ENCODE measurements around the gene CRKL. TPM values are rescaled to one million over a fixed set of nuclear protein-coding genes. Genes with fewer than 3 reads are reported as not detected.
A peak's percentile ranks its signal among the peaks of the same experiment; 100 is the strongest.

Gene CRKL
- total RNA-seq, 1 experiment from 2014 or later = 85.6 TPM

GRCh38 chr22:20980523-20980922 lies 63.3 kb downstream of the CRKL start:
- Histone ChIP-seq H3K27me3 (no peaks in the 10 kb centered on the region), H3K36me3 (no peaks in the 10 kb centered on the region)
- no peak for DNase-seq

GRCh38 chr22:20980938-20981722 lies 63.9 kb downstream of the CRKL start:
- Histone ChIP-seq H3K4me1 (peaks cover 3% of the 10 kb centered on the region; the same call in 1 of the 2 replicates), H3K36me3 (no peaks in the 10 kb centered on the region), H3K27me3 (no peaks in the 10 kb centered on the region), H3K27ac (peak overlapping the region; percentile 83), H3K9me3 (replicated peaks) (0 out of 2 replicates have a peak, but pooled peaks cover 3% of the 10 kb centered on the region), H3K4me3 (peak overlapping the region; percentile 79)
- no peak for DNase-seq

More at GRCh38 chr22:20980523-20980922, 63.3 kb downstream of the CRKL start:
- H3K4me1 ChIP-seq = peaks cover 3% of the 10 kb centered on the region; the same call in 1 of the 2 replicates
- H3K4me3 ChIP-seq = no peak overlapping the region
- H3K27ac ChIP-seq = no peak overlapping the region
- 0 out of 2 replicates have a peak, but pooled peaks cover 3% of the 10 kb centered on the region for H3K9me3 ChIP-seq (replicated peaks)

GRCh38 chr22:20981787-20982562 lies 64.8 kb downstream of the CRKL start, which contains the start of gene LZTR1:
Gene LZTR1 (plus strand): TSS chr22:20982297. CDS start chr22:20982372, 75 bp downstream.
- 0 out of 2 replicates have a peak, but pooled peaks cover 3% of the 10 kb centered on the region for H3K9me3 ChIP-seq (replicated peaks)
- peaks cover 3% of the 10 kb centered on the region; the same call in 1 of the 2 replicates for H3K4me1 ChIP-seq
- no peaks in the 10 kb centered on the region for H3K27me3 ChIP-seq
- peak within 1 kb of the TSS; percentile 83 for H3K27ac ChIP-seq
- H3K4me3 ChIP-seq = peak within 1 kb of the TSS; percentile 79
- 0 out of 2 replicates have a peak, but pooled peaks cover 4% of the 10 kb centered on the region for H3K36me3 ChIP-seq
- peak; percentile 83 to 85 for DNase-seq

- no peak for DNase-seq
- peak overlapping the region; percentile 83 for H3K27ac ChIP-seq
- peak overlapping the region; percentile 79 for H3K4me3 ChIP-seq
- H3K36me3 ChIP-seq = 0 out of 2 replicates have a peak, but pooled peaks cover 4% of the 10 kb centered on the region
- 0 out of 2 replicates have a peak, but pooled peaks cover 3% of the 10 kb centered on the region for H3K9me3 ChIP-seq (replicated peaks)
- H3K4me1 ChIP-seq = peaks cover 3% of the 10 kb centered on the region; the same call in 1 of the 2 replicates
- H3K27me3 ChIP-seq = no peaks in the 10 kb centered on the region
These were observed 65.3 kb downstream of the CRKL start for GRCh38 chr22:20982563-20982882.

GRCh38 chr22:20983081-20983771 lies 66.0 kb downstream of the CRKL start:
- Histone ChIP-seq H3K36me3 (0 out of 2 replicates have a peak, but pooled peaks cover 4% of the 10 kb centered on the region), H3K27ac (no peak overlapping the region)
- DNase-seq = no peak

GRCh38 chr22:20985720-20986119 lies 68.5 kb downstream of the CRKL start:
- H3K36me3 ChIP-seq = 0 out of 2 replicates have a peak, but pooled peaks cover 4% of the 10 kb centered on the region
- H3K9me3 ChIP-seq (replicated peaks) = no peaks in the 10 kb centered on the region
- H3K27me3 ChIP-seq = no peaks in the 10 kb centered on the region
- H3K4me1 ChIP-seq = peaks cover 3% of the 10 kb centered on the region; the same call in 1 of the 2 replicates
- no peak overlapping the region for H3K27ac ChIP-seq
- no peak for DNase-seq
- no peak overlapping the region for H3K4me3 ChIP-seq

More at GRCh38 chr22:20983081-20983771, 66.0 kb downstream of the CRKL start:
- Histone ChIP-seq H3K4me3 (peak overlapping the region; percentile 79), H3K9me3 (replicated peaks) (0 out of 2 replicates have a peak, but pooled peaks cover 3% of the 10 kb centered on the region), H3K27me3 (no peaks in the 10 kb centered on the region), H3K4me1 (peaks cover 3% of the 10 kb centered on the region; the same call in 1 of the 2 replicates)

GRCh38 chr22:20986365-20986764 lies 69.2 kb downstream of the CRKL start:
- H3K27ac ChIP-seq = no peak overlapping the region
- H3K27me3 ChIP-seq = no peaks in the 10 kb centered on the region
- H3K9me3 ChIP-seq (replicated peaks) = no peaks in the 10 kb centered on the region
- DNase-seq = no peak
- H3K4me1 ChIP-seq = no peaks in the 10 kb centered on the region; the same call in 1 of the 2 replicates
- 0 out of 2 replicates have a peak, but pooled peaks cover 4% of the 10 kb centered on the region for H3K36me3 ChIP-seq
- no peak overlapping the region for H3K4me3 ChIP-seq

- Histone ChIP-seq H3K36me3 (0 out of 2 replicates have a peak, but pooled peaks cover 4% of the 10 kb centered on the region), H3K9me3 (replicated peaks) (no peaks in the 10 kb centered on the region)
These were observed 70.2 kb downstream of the CRKL start for GRCh38 chr22:20987375-20987774.

GRCh38 chr22:20988573-20989322 lies 71.5 kb downstream of the CRKL start:
- Histone ChIP-seq H3K36me3 (0 out of 2 replicates have a peak, but pooled peaks cover 4% of the 10 kb centered on the region), H3K4me1 (no peaks in the 10 kb centered on the region), H3K27me3 (no peaks in the 10 kb centered on the region), H3K9me3 (replicated peaks) (no peaks in the 10 kb centered on the region), H3K4me3 (no peak overlapping the region), H3K27ac (no peak overlapping the region)
- no peak for DNase-seq

More at GRCh38 chr22:20987375-20987774, 70.2 kb downstream of the CRKL start:
- H3K4me1 ChIP-seq = no peaks in the 10 kb centered on the region
- no peak overlapping the region for H3K27ac ChIP-seq
- no peaks in the 10 kb centered on the region for H3K27me3 ChIP-seq
- no peak overlapping the region for H3K4me3 ChIP-seq
- no peak for DNase-seq

GRCh38 chr22:20989323-20990138 lies 72.3 kb downstream of the CRKL start:
- no peak for DNase-seq
- H3K4me3 ChIP-seq = no peak overlapping the region
- H3K9me3 ChIP-seq (replicated peaks) = no peaks in the 10 kb centered on the region
- 0 out of 2 replicates have a peak, but pooled peaks cover 4% of the 10 kb centered on the region for H3K36me3 ChIP-seq
- no peaks in the 10 kb centered on the region for H3K4me1 ChIP-seq
- H3K27me3 ChIP-seq = no peaks in the 10 kb centered on the region
- H3K27ac ChIP-seq = no peak overlapping the region

GRCh38 chr22:20990184-20991180 lies 73.3 kb downstream of the CRKL start:
- Histone ChIP-seq H3K4me1 (no peaks in the 10 kb centered on the region), H3K4me3 (no peak overlapping the region), H3K36me3 (0 out of 2 replicates have a peak, but pooled peaks cover 4% of the 10 kb centered on the region), H3K27ac (no peak overlapping the region), H3K9me3 (replicated peaks) (no peaks in the 10 kb centered on the region), H3K27me3 (no peaks in the 10 kb centered on the region)
- DNase-seq = no peak
